Thoracic aorta (tissue), 2 donors: Measurements from ENCODE around the gene CTNNA3. TPM values are rescaled to one million over a fixed set of nuclear protein-coding genes. Genes with fewer than 3 reads are reported as not detected.

Source experiments
- ATAC-seq: fragments of 150-250 bp; one replicate; pipeline ENCODE4 v1.8.0; 2017; ENCODE audit warnings: low read depth; ENCODE audit not compliant: insufficient number of reproducible peaks, low FRiP score
- DNase-seq: peaks from one replicate; pipeline ENCODE4 v3.0.0-alpha.2; 2020; ENCODE audit warnings: low spot score
- H3K27ac ChIP-seq, 2 donors: fragments of 200-600 bp; sonication (generic); 1 replicate in 1 of 2; 2 replicates in 1 of 2; pipeline ENCODE4 v1.5.1; 2016; ENCODE audit warnings: mild to moderate bottlenecking in 2 of 2, moderate library complexity in 2 of 2
- H3K27me3 ChIP-seq: fragments of 200-600 bp; sonication (generic); replicated peaks from 2 replicates; pipeline ENCODE4 v1.6.0; 2016; ENCODE audit warnings: mild to moderate bottlenecking; ENCODE audit not compliant: insufficient read depth
- H3K36me3 ChIP-seq: fragments of 200-600 bp; sonication (generic); one replicate; pipeline ENCODE4 v1.5.1; 2016
- H3K4me1 ChIP-seq, 2 donors: fragments of 200-600 bp; sonication (generic); 1 replicate in 1 of 2; 2 replicates in 1 of 2; pipeline versions ENCODE4 v1.5.1 to v1.6.0; 2016; ENCODE audit warnings: low read depth in 2 of 2, mild to moderate bottlenecking in 1 of 2; ENCODE audit not compliant: control insufficient read depth in 1 of 2
- H3K4me3 ChIP-seq: fragments of 200-600 bp; sonication (generic); 2 replicates; pipeline ENCODE4 v1.5.1; 2016; ENCODE audit warnings: mild to moderate bottlenecking
- H3K9me3 ChIP-seq: fragments of 200-600 bp; sonication (generic); 2 replicates; pipeline ENCODE4 v1.5.1; 2016
- CTCF ChIP-seq: fragments of 200-600 bp; sonication (generic); IDR thresholded peaks from one replicate; pipeline ENCODE4 v1.5.1; 2019; ENCODE audit warnings: antibody characterized with exemption
- total RNA-seq, 2 donors: library from RNA; depleted of rRNA; stranded (reverse); fragments of >200 nt; gene quantifications; one replicate each; pipeline versions ENCODE4 v1.1.0 to v1.2.3, GENCODE V29; 2016

CTNNA3 gene
- total RNA-seq, 2 donors from 2014 or later = 0.95 to 1.2 TPM

DNA sequence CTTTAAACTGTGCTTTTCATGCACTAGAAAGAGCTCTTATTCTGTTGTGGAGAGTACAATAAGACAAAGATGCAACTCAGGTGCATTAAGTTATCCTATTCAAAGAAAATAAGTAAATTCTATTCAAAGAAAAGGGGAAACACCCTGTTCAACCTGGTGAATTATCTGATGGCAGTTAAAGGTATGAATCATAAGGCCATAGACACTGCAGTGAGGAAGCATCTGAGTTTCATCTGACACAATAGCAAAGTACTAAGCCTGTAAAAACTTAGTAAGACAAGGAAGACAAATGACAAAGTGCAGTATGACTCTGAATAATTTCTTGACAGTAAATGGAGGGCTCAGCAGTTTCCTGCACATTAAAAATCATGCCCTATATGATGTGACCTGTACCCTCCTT lies 861.2 kb downstream of the CTNNA3 start:
- no peaks in the 10 kb centered on the region for H3K4me1 ChIP-seq
- no peak overlapping the region for H3K27ac ChIP-seq
- TF ChIP-seq CTCF = no peak
- H3K4me3 ChIP-seq = no peak overlapping the region
- DNase-seq (no peak), ATAC-seq (no peak)
- no peaks in the 10 kb centered on the region for H3K36me3 ChIP-seq
- H3K27me3 ChIP-seq = no peaks in the 10 kb centered on the region
- H3K9me3 ChIP-seq = no peaks in the 10 kb centered on the region

GRCh38 chr10:66833861-66834260 lies 862.1 kb downstream of the CTNNA3 start:
- no peak overlapping the region for H3K4me3 ChIP-seq

DNA sequence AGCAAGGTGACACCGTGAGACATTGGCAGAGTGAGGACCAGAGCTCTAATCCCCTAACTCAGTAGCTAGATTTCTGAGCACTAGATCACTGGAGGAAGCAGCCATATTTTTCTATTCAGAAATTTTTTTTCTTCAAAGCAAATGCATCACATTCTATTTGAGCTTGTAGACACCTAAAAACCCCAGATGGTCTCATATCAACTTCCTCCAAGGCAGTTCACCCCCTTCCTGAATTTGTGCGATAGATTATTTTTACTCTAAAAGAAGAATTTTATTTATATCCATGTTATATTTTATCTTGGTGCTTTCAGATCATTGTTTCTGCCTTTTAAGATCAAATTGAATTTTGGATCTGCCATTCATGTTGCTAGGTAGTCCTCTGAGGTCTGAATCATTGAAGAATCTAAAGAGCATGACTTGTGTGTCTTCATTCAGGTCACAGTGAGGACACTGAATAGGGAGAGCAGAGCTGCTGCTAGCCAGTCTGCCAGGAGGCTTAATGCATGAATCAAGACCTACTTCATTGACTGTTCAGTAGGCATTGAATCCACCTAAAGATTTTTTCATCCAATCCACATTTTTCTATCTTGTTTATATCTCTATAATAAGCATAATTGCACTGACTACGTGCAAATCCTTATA lies 863.1 kb downstream of the CTNNA3 start:
- H3K4me1 ChIP-seq = no peaks in the 10 kb centered on the region
- DNase-seq (no peak), ATAC-seq (no peak)
- no peaks in the 10 kb centered on the region for H3K9me3 ChIP-seq
- no peak overlapping the region for H3K4me3 ChIP-seq
- TF ChIP-seq CTCF = no peak
- H3K27me3 ChIP-seq = no peaks in the 10 kb centered on the region
- no peak overlapping the region for H3K27ac ChIP-seq
- no peaks in the 10 kb centered on the region for H3K36me3 ChIP-seq

More at GRCh38 chr10:66833861-66834260, 862.1 kb downstream of the CTNNA3 start:
- H3K4me1 ChIP-seq = no peaks in the 10 kb centered on the region
- ATAC-seq (no peak), DNase-seq (no peak)
- H3K9me3 ChIP-seq = no peaks in the 10 kb centered on the region
- H3K36me3 ChIP-seq = no peaks in the 10 kb centered on the region
- no peak overlapping the region for H3K27ac ChIP-seq
- no peaks in the 10 kb centered on the region for H3K27me3 ChIP-seq
- no peak for TF ChIP-seq CTCF

- TF ChIP-seq CTCF = no peak
- H3K4me1 ChIP-seq = no peaks in the 10 kb centered on the region
- DNase-seq (no peak), ATAC-seq (no peak)
- H3K27ac ChIP-seq = no peak overlapping the region
- H3K4me3 ChIP-seq = no peak overlapping the region
- H3K9me3 ChIP-seq = no peaks in the 10 kb centered on the region
- H3K27me3 ChIP-seq = no peaks in the 10 kb centered on the region
- no peaks in the 10 kb centered on the region for H3K36me3 ChIP-seq
These were observed 867.0 kb downstream of the CTNNA3 start for GRCh38 chr10:66828957-66829356.

GRCh38 chr10:66827353-66827752 lies 868.6 kb downstream of the CTNNA3 start:
- no peaks in the 10 kb centered on the region for H3K36me3 ChIP-seq
- H3K27ac ChIP-seq = no peak overlapping the region
- H3K4me1 ChIP-seq = no peaks in the 10 kb centered on the region
- H3K27me3 ChIP-seq = no peaks in the 10 kb centered on the region
- no peak for TF ChIP-seq CTCF
- no peaks in the 10 kb centered on the region for H3K9me3 ChIP-seq
- no peak for ATAC-seq
- DNase-seq = no peak
- no peak overlapping the region for H3K4me3 ChIP-seq
